Tibial nerve (tissue), 4 donors: ENCODE measurements around the gene ST8SIA2. TPM values are rescaled to one million over a fixed set of nuclear protein-coding genes. Genes with fewer than 3 reads are reported as not detected.

ENCODE experiments used
- DNase-seq, 2 donors: peaks; one replicate each; pipeline ENCODE4 v3.0.0-alpha.2; 2019; ENCODE audit warnings: low spot score in 2 of 2
- H3K27ac ChIP-seq, 4 donors: fragments of 200-600 bp; sonication (generic) in 3 of 4; one replicate each; pipeline ENCODE4 v1.5.1; 2017 to 2019; ENCODE audit warnings: mild to moderate bottlenecking in 1 of 4
- H3K27me3 ChIP-seq, 2 donors: fragments of 200-600 bp; sonication (generic) in 1 of 2; one replicate each; pipeline versions ENCODE4 v1.5.1 to v1.6.0; 2017 to 2019
- H3K36me3 ChIP-seq, 3 donors: fragments of 200-600 bp; sonication (generic); one replicate each; pipeline ENCODE4 v1.5.1; 2018 to 2019
- H3K4me1 ChIP-seq, 4 donors: fragments of 200-600 bp; sonication (generic) in 3 of 4; one replicate each; pipeline ENCODE4 v1.5.1; 2017 to 2019
- H3K4me3 ChIP-seq, 4 donors: fragments of 200-600 bp; sonication (generic) in 3 of 4; one replicate each; pipeline ENCODE4 v1.5.1; 2017 to 2019; ENCODE audit warnings: mild to moderate bottlenecking in 1 of 4, moderate library complexity in 1 of 4
- H3K9me3 ChIP-seq, 4 donors: fragments of 200-600 bp; sonication (generic) in 3 of 4; one replicate each; pipeline ENCODE4 v1.5.1; 2017 to 2019
- EP300 ChIP-seq, 2 donors: sonication (generic); formaldehyde crosslinking; IDR thresholded peaks; one replicate each; pipeline ENCODE4 v1.6.1; 2017; ENCODE audit warnings: antibody characterized with exemption in 2 of 2, mild to moderate bottlenecking in 1 of 2
- POLR2A ChIP-seq, 2 donors: fragments of 450-650 bp; IDR thresholded peaks; one replicate each; pipeline ENCODE4 v1.6.1; 2017; ENCODE audit warnings: antibody characterized with exemption in 2 of 2, mild to moderate bottlenecking in 2 of 2, moderate library complexity in 2 of 2
- WGBS, 2 donors: methylation state at CpG; one replicate each; pipeline ENCODE4 v1.1.5; 2018; 5-methylcytosine and 5-hydroxymethylcytosine counted together
- small RNA-seq: library from RNA; depleted of rRNA; stranded (forward); fragments of <200 nt; gene quantifications from one replicate; pipeline ENCODE3, GENCODE V24; 2016
- total RNA-seq, 4 donors: library from RNA; depleted of rRNA; stranded (reverse); fragments of >200 nt; gene quantifications; one replicate each; pipeline ENCODE4 v1.1.0, GENCODE V29; 2016
- TF ChIP-seq, protein P1 (sequence below), 5 experiments: fragments of 200-600 bp in 3 of 5; fragments of 450-650 bp in 2 of 5; sonication (generic) in 3 of 5; IDR thresholded peaks; one replicate each; pipeline ENCODE4 v1.5.1; 2016 to 2019; ENCODE audit warnings: antibody characterized with exemption in 5 of 5, mild to moderate bottlenecking in 3 of 5, moderate library complexity in 2 of 5

ST8SIA2 gene
- total RNA-seq, 4 donors from 2014 or later, result not detected

DNA sequence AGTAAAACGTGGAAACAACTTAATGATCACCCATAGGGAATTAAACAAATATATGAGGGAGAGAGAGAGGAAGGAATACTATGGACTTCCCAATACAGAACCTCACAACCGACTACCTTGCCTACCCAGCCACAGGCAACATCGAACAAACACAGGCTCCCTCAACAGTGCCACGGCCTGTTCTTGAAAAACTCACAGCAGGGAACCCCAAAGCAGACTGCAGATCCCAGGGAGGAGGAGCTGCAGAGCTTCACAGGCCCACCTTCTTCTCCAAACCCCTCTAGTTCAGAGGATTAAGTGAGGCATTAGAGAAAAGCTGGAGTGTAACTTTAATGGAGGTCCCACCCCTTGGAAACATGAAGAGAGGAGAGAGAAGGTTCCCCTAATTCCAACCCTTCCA lies 110.2 kb downstream of the ST8SIA2 start:
- Histone ChIP-seq H3K4me1 (no peaks in the 10 kb centered on the region), H3K27me3 (no peaks in the 10 kb centered on the region), H3K27ac (no peak overlapping the region), H3K9me3 (peaks cover 0 to 13% (median 3%) of the 10 kb centered on the region in 4 donors), H3K4me3 (no peak overlapping the region), H3K36me3 (no peaks in the 10 kb centered on the region)
- TF ChIP-seq POLR2A (IDR thresholded peaks at IDR 0.05) (no peak), EP300 (IDR thresholded peaks at IDR 0.05) (no peak)
- TF ChIP-seq, protein P1, sequence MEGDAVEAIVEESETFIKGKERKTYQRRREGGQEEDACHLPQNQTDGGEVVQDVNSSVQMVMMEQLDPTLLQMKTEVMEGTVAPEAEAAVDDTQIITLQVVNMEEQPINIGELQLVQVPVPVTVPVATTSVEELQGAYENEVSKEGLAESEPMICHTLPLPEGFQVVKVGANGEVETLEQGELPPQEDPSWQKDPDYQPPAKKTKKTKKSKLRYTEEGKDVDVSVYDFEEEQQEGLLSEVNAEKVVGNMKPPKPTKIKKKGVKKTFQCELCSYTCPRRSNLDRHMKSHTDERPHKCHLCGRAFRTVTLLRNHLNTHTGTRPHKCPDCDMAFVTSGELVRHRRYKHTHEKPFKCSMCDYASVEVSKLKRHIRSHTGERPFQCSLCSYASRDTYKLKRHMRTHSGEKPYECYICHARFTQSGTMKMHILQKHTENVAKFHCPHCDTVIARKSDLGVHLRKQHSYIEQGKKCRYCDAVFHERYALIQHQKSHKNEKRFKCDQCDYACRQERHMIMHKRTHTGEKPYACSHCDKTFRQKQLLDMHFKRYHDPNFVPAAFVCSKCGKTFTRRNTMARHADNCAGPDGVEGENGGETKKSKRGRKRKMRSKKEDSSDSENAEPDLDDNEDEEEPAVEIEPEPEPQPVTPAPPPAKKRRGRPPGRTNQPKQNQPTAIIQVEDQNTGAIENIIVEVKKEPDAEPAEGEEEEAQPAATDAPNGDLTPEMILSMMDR (IDR thresholded peaks at IDR 0.05), result no peak
- 55 to 60% methylated on average over 4 of the region's 4 CpGs for WGBS, 2 donors
- no peak for DNase-seq

DNA sequence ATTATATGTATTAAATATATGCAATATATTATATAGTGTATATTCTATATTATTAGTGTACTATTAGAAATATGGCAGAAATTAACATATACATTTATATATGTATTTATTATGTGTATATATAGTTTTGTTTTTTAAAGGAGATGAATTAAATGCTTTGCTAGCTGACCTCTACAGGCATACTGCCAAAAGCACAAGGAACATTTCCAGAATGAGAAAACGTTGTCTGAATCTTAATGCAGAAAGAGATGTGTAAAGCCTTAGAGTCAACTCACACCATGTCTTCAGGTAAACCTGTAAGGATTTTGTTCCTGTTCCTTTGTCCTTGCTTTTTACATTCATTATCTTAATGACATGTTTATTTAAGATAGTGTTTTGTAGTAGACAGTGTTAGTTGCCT lies 111.9 kb downstream of the ST8SIA2 start:
- H3K4me1 ChIP-seq, result no peaks in the 10 kb centered on the region
- WGBS, 2 donors, result 9 to 26% methylated on average over 1 of the region's 1 CpG
- H3K27ac ChIP-seq, result no peak overlapping the region
- H3K36me3 ChIP-seq, result no peaks in the 10 kb centered on the region
- no peak overlapping the region for H3K4me3 ChIP-seq
- no peak for DNase-seq
- TF ChIP-seq EP300 (IDR thresholded peaks at IDR 0.05) (no peak), POLR2A (IDR thresholded peaks at IDR 0.05) (no peak)
- TF ChIP-seq, protein P1 (IDR thresholded peaks at IDR 0.05), result no peak
- no peaks in the 10 kb centered on the region for H3K27me3 ChIP-seq
- H3K9me3 ChIP-seq, result peaks cover 0 to 13% (median 3%) of the 10 kb centered on the region in 4 donors

DNA sequence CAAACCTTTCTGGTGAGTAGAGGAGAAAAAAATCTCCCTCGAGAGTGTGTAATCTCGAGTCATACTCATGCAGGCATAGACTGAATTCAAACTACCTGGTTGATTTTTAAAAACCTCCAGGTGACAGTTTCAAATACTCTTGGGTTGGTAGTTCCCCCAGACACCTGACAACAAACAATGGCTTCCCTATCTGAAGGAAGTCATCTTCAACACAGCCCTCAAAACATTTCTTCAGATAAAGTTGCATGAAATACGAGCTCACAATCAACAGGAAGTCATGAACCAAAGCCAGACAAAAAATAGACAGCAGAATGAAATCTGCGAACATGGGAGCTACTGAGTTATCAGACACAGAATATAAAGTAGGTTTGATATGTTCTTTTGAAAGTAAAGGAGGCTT lies 112.8 kb downstream of the ST8SIA2 start:
- Histone ChIP-seq H3K27me3 (no peaks in the 10 kb centered on the region), H3K36me3 (no peaks in the 10 kb centered on the region), H3K4me3 (no peak overlapping the region), H3K9me3 (peaks cover 0 to 13% (median 3%) of the 10 kb centered on the region in 4 donors), H3K27ac (no peak overlapping the region), H3K4me1 (no peaks in the 10 kb centered on the region)
- DNase-seq, result no peak
- TF ChIP-seq EP300 (IDR thresholded peaks at IDR 0.05) (no peak), POLR2A (IDR thresholded peaks at IDR 0.05) (no peak)
- TF ChIP-seq, protein P1 (IDR thresholded peaks at IDR 0.05), result no peak
- 70 to 76% methylated on average over 4 of the region's 4 CpGs for WGBS, 2 donors

DNA sequence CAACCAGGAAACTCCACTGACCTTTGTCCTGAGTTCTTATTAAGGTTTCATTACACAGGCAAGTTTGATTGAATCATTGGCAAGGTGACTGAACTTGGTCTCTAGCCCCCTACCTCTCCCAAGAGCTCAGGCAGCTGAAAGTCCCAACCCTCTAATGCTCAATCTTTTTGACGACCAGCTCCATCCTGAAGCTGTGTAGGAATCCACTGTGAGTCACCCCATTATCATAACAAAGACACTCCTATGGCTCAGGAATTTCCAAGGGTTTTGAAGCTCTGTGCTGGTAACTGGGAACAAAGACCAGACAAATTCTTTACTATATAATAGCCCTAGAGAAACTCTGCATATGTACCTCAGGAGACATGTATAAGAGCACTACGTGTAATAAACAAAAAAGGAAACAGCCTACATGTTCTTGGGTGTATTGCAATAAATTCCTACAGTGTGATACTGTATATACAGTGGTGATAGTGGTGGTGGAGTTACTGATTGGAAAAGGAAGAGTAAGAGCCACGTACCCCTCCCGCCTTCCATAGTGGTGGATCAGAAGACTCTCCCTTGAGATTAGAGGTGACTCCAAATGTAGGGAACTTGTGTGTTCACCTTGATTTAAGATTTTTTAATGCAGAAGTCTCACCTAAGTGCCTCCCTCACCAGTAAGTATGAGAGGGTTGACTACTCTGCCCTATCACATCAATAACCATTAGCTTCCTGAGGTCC lies 116.6 kb downstream of the ST8SIA2 start:
- H3K9me3 ChIP-seq, result peaks cover 0 to 13% (median 3%) of the 10 kb centered on the region in 4 donors
- no peak for DNase-seq
- no peaks in the 10 kb centered on the region for H3K4me1 ChIP-seq
- H3K27me3 ChIP-seq, result no peaks in the 10 kb centered on the region
- WGBS, 2 donors, result 63 to 68% methylated on average over 4 of the region's 4 CpGs
- H3K36me3 ChIP-seq, result no peaks in the 10 kb centered on the region
- no peak overlapping the region for H3K4me3 ChIP-seq
- TF ChIP-seq EP300 (IDR thresholded peaks at IDR 0.05), result no peak
- TF ChIP-seq, protein P1 (IDR thresholded peaks at IDR 0.05), result no peak
- TF ChIP-seq POLR2A (IDR thresholded peaks at IDR 0.05), result no peak
- no peak overlapping the region for H3K27ac ChIP-seq

Small RNAs within 50 kb of the gene (small RNA-seq; reads per million reads assigned to genes)
- not detected for gene RF01233
